SU-DHL-6 (cell line): ENCODE results near the gene PDE3B.
"Not testable (repeated sequence)": the region's sequence is repeated elsewhere in the genome, so short reads cannot be mapped to it uniquely, and the experiment has no call there.

Experiments used
- H2AFZ ChIP-seq: fragments of 200-600 bp; sonication (generic); 2 replicates; pipeline ENCODE4 v1.6.1; 2014; ENCODE audit warnings: low read depth, mild to moderate bottlenecking, moderate library complexity, mixed read lengths, antibody characterized with exemption, low read length; ENCODE audit not compliant: severe bottlenecking
- H3F3A ChIP-seq: fragments of 200-600 bp; shearing (Covaris generic); 2 replicates; pipeline ENCODE4 v1.6.0; 2016; ENCODE audit warnings: antibody characterized with exemption, mild to moderate bottlenecking; ENCODE audit not compliant: insufficient read depth
- H3K27ac ChIP-seq: fragments of 200-600 bp; sonication (generic); 2 replicates; pipeline ENCODE4 v1.5.1; 2016; ENCODE audit warnings: low read depth, mild to moderate bottlenecking, low read length, moderate library complexity, mixed read lengths
- H3K27me3 ChIP-seq: fragments of 200-600 bp; sonication (generic), shearing (Covaris generic); 2 replicates; pipeline ENCODE4 v1.6.0; 2014; ENCODE audit warnings: mild to moderate bottlenecking, low read length
- H3K36me3 ChIP-seq: fragments of 200-600 bp; sonication (generic); 2 replicates; pipeline ENCODE4 v1.6.1; 2014; ENCODE audit warnings: mild to moderate bottlenecking, low read length, mixed read lengths
- H3K4me2 ChIP-seq: fragments of 300-600, 200-600 bp; shearing (Covaris generic), sonication (generic); 2 replicates; pipeline ENCODE4 v1.6.0; 2014; ENCODE audit warnings: low read length, low read depth, mild to moderate bottlenecking; ENCODE audit not compliant: poor library complexity, severe bottlenecking
- H3K4me3 ChIP-seq: fragments of 200-600 bp; sonication (generic); 2 replicates; pipeline ENCODE4 v1.5.1; 2014; ENCODE audit warnings: antibody characterized with exemption, low read length, mild to moderate bottlenecking, mixed read lengths; ENCODE audit not compliant: insufficient read depth, poor library complexity, severe bottlenecking
- H3K79me2 ChIP-seq: fragments of 200-600 bp; sonication (generic); 2 replicates; pipeline ENCODE4 v1.6.1; 2014; ENCODE audit warnings: mild to moderate bottlenecking, low read length, moderate library complexity; ENCODE audit not compliant: insufficient read depth
- H3K9ac ChIP-seq: fragments of 200-600 bp; sonication (generic); 2 replicates; pipeline ENCODE4 v1.7.0; 2014; ENCODE audit warnings: mild to moderate bottlenecking, low read length
- H3K9me2 ChIP-seq: fragments of 200-600 bp; sonication (generic); replicated peaks from 2 replicates; pipeline ENCODE4 v1.6.1; 2014; ENCODE audit warnings: low read length; ENCODE audit not compliant: insufficient read depth
- H3K9me3 ChIP-seq: fragments of 200-600 bp; sonication (generic); 2 replicates; pipeline ENCODE4 v1.6.1; 2014; ENCODE audit warnings: low read length, mixed read lengths; ENCODE audit not compliant: insufficient read depth
- H4K20me1 ChIP-seq: fragments of 200-600 bp; sonication (generic); 2 replicates; pipeline ENCODE4 v1.6.1; 2014; ENCODE audit warnings: low read depth, mild to moderate bottlenecking, antibody characterized with exemption, low read length, moderate library complexity, mixed read lengths
- CTCF ChIP-seq: fragments of 200-600 bp; sonication (generic); IDR thresholded peaks from one replicate; pipeline ENCODE4 v1.5.1; 2017; ENCODE audit warnings: antibody characterized with exemption, mild to moderate bottlenecking, low read length, moderate library complexity; ENCODE audit not compliant: insufficient read depth, poor library complexity, severe bottlenecking
- EZH2phosphoT487 ChIP-seq: fragments of 200-600 bp; sonication (generic), shearing (Covaris generic); conservative IDR thresholded peaks from 2 replicates; pipeline ENCODE4 v1.6.1; 2018; ENCODE audit warnings: mild to moderate bottlenecking, antibody characterized with exemption, low read length, moderate library complexity, mixed read lengths

Gene PDE3B

GRCh38 chr11:14881576-14882193, 238.1 kb downstream of the PDE3B start:
- no peaks in the 10 kb centered on the region for H3K9me3 ChIP-seq
- H4K20me1 ChIP-seq = no peaks in the 10 kb centered on the region
- H3K9me2 ChIP-seq = no peaks in the 10 kb centered on the region
- H3K27me3 ChIP-seq = no peaks in the 10 kb centered on the region
- no peaks in the 10 kb centered on the region for H3F3A ChIP-seq
- H2AFZ ChIP-seq = no peak overlapping the region
- no peak overlapping the region for H3K4me2 ChIP-seq
- H3K4me3 ChIP-seq = no peak overlapping the region
- no peak for TF ChIP-seq EZH2phosphoT487
- TF ChIP-seq CTCF = no peak
- peaks cover 10% of the 10 kb centered on the region; the same call in 1 of the 2 replicates for H3K79me2 ChIP-seq
- H3K36me3 ChIP-seq = peaks cover 27% of the 10 kb centered on the region
- H3K27ac ChIP-seq = no peak overlapping the region
- no peak overlapping the region for H3K9ac ChIP-seq

- Histone ChIP-seq H3F3A (no peaks in the 10 kb centered on the region), H2AFZ (no peak overlapping the region), H3K36me3 (peaks cover 22% of the 10 kb centered on the region), H3K4me2 (no peak overlapping the region), H3K9me3 (no peaks in the 10 kb centered on the region), H3K27me3 (no peaks in the 10 kb centered on the region), H3K79me2 (peaks cover 10% of the 10 kb centered on the region; the same call in 1 of the 2 replicates), H3K9ac (no peak overlapping the region), H3K27ac (no peak overlapping the region), H4K20me1 (no peaks in the 10 kb centered on the region), H3K9me2 (no peaks in the 10 kb centered on the region), H3K4me3 (no peak overlapping the region)
- TF ChIP-seq EZH2phosphoT487 = no peak
- TF ChIP-seq CTCF = no peak
These were observed 238.6 kb downstream of the PDE3B start for GRCh38 chr11:14882196-14882595.

GRCh38 chr11:14883683-14884082, 240.1 kb downstream of the PDE3B start:
- H3K79me2 ChIP-seq = peaks cover 21% of the 10 kb centered on the region; the same call in 1 of the 2 replicates
- peaks cover 15% of the 10 kb centered on the region for H3K36me3 ChIP-seq
- H4K20me1 ChIP-seq, H3K4me2 ChIP-seq, H3K4me3 ChIP-seq, H3K9me3 ChIP-seq, H3K9me2 ChIP-seq, H3K9ac ChIP-seq, H3F3A ChIP-seq, H3K27me3 ChIP-seq, H2AFZ ChIP-seq, H3K27ac ChIP-seq: not testable (repeated sequence)

GRCh38 chr11:14884667-14885273, 241.2 kb downstream of the PDE3B start:
- no peaks in the 10 kb centered on the region for H4K20me1 ChIP-seq
- H3K9me2 ChIP-seq = no peaks in the 10 kb centered on the region
- H3K4me2 ChIP-seq = no peak overlapping the region
- peaks cover 15% of the 10 kb centered on the region for H3K36me3 ChIP-seq
- H3K79me2 ChIP-seq = peaks cover 23% of the 10 kb centered on the region; the same call in 1 of the 2 replicates
- H3F3A ChIP-seq = no peaks in the 10 kb centered on the region
- no peak overlapping the region for H2AFZ ChIP-seq
- TF ChIP-seq CTCF = no peak
- no peak for TF ChIP-seq EZH2phosphoT487
- H3K9me3 ChIP-seq = no peaks in the 10 kb centered on the region
- no peak overlapping the region for H3K27ac ChIP-seq
- H3K9ac ChIP-seq = no peak overlapping the region
- H3K27me3 ChIP-seq = no peaks in the 10 kb centered on the region
- no peak overlapping the region for H3K4me3 ChIP-seq
